Measurements from ENCODE around the gene FURIN.

- TF ChIP-seq CTCF (IDR thresholded peaks at IDR 0.05; ENCODE audit: poor library complexity) (no peak), EZH2phosphoT487 (IDR thresholded peaks at IDR 0.05; ENCODE audit: low read depth, severe bottlenecking, unreplicated experiment) (no peak)
Measured at GRCh38 chr15:90882781-90883525, 14.6 kb downstream of the FURIN start.
